Stimulated activated CD4-positive, alpha-beta T cell treated with anti-CD3 and anti-CD28 coated beads, Interleukin-1b, Interleukin-23, amount 100 ng/mL, for 24 hours (primary cell): Measurements from ENCODE around the gene RBFOX1.

ENCODE experiments used
- DNase-seq, 4 experiments: peaks; one replicate each; pipeline ENCODE4 v3.0.0-alpha.2; 2020; ENCODE audit warnings: low read depth in 4 of 4, low spot score in 1 of 4

The RBFOX1 gene

DNA sequence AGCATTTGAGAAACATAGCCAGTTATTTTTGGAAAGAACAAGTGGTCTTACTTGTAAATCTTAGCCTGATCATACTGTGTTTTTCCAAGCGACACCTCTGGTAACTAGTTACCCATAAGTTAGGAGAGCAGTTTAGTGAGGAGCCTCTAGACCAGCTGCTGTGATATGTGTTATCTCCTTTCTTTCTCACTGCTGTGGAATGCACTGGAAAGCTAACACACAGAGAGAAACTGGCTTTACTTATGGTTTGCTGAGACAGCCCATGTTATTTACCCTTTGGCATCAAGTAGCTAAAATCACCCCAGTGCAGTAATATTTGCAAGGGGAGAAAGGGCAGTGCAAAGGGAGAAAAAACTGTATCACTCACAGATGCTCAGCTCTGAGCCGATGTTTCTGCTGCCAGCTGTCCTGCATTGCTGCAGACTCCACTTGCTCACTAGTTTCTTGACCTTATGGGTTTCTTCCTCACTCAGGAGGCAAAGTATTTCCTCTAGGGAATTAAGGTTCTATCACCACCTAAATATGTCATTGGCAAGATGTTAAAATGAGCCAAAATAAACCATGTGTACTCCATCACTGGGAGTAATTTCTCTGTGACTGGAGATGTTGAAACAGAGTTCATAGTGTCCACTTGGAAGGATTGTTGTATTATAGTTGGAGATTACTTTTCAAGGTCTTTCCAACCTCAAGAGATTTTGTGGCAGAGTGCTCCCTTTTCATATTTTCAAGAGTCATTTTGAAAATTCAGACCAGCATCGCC, 2.3 kb downstream of the RBFOX1 start:
- DNase-seq = no peak

GRCh38 chr16:7335991-7336634, 3.5 kb downstream of the RBFOX1 start:
- DNase-seq = no peak

DNA sequence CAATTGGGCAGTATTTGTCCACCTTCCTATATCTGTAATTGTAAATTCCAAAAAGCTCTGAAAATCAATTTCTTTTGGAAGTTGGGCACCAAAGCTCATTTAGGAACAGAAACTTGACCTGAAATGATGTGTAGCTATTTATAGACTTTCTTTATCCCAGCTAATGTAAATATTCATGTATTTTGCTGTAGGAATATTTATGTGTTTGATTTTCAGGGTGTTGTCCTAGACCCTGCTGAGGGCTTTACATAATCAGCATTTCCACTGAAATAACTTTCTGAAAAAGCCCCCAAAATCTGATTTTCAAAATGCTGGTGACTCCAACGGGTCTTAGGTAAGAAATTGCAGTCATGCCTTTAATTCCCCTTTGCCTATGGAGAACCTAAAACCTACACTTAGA, 4.1 kb downstream of the RBFOX1 start:
- DNase-seq = no peak

GRCh38 chr16:7338826-7339225, 6.2 kb downstream of the RBFOX1 start:
- no peak for DNase-seq

DNA sequence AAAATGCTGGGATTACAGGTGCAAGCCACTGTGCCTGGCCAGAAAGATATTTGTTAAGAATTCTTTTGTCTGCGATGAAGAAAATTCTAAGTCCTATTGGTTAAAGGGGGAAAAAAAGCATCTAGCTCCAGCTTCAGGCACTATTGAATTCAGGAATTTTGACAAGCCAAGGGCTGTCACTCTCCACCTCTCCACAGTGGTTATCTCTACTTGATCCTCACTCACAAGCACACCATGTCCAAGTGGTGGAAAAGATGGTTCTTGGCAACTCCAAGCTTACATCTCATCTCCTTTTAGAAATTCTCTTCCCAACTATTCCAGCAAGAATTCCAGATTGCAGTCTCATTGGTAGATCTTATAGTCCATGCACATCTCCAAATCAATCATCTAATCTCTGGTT, 7.1 kb downstream of the RBFOX1 start:
- DNase-seq = no peak

DNA sequence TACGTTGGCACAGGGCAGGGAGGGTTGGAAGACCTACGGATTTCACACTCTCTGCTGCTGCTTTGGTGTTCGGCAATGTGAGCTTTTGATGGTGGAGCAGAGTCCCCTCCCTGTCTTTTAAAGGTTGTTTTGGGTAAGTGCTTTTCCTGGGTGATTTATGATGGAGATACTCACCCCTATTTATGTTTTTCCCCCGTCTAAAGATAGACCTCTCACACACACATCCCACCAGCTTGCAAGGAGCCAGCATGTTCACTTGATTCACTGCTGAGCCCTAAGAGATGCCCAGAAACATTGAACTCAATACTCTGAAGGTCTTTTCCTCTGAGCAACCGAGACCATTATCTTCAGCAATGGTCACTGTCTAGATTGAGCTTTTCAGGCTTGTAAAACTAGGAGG, 8.3 kb downstream of the RBFOX1 start:
- no peak for DNase-seq

DNA sequence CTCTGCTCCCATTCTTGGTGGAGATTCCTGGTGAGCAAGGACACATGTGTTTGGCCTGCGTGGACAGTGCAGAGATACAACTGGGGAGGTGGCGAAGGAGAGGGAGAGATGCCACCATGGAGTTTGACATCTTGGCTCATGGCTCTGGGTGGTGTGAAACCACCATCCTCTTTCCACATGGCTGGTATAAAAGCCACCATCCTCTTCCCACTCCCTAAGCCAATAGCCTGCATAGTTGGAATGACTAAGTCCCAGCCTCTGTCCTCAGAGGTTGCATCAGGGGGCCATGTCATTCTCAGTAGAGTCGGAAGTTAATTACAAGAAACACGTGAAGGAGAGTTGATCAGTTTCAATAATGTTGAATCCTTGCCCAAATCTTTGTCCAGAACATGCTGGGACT, 10.0 kb downstream of the RBFOX1 start:
- no peak for DNase-seq

DNA sequence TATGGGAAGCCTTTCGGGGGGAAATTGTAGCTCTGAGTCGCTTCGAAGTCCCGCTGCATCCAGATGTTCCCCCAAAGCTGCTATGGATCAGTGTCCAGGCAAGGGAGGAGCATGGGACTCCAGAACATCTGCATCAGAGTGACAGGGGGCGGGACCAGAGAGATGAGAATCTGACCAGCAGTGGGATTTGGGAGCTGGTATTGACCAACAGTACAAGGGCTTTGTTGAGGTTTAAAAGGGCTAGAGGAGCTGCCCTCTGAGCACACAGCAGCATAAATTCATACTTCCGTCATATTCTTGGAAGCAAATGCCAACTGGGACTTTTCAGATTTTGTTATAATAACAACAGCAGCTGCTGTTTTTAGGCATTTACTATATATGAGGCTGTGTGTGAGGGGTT, 10.6 kb downstream of the RBFOX1 start:
- no peak for DNase-seq

DNA sequence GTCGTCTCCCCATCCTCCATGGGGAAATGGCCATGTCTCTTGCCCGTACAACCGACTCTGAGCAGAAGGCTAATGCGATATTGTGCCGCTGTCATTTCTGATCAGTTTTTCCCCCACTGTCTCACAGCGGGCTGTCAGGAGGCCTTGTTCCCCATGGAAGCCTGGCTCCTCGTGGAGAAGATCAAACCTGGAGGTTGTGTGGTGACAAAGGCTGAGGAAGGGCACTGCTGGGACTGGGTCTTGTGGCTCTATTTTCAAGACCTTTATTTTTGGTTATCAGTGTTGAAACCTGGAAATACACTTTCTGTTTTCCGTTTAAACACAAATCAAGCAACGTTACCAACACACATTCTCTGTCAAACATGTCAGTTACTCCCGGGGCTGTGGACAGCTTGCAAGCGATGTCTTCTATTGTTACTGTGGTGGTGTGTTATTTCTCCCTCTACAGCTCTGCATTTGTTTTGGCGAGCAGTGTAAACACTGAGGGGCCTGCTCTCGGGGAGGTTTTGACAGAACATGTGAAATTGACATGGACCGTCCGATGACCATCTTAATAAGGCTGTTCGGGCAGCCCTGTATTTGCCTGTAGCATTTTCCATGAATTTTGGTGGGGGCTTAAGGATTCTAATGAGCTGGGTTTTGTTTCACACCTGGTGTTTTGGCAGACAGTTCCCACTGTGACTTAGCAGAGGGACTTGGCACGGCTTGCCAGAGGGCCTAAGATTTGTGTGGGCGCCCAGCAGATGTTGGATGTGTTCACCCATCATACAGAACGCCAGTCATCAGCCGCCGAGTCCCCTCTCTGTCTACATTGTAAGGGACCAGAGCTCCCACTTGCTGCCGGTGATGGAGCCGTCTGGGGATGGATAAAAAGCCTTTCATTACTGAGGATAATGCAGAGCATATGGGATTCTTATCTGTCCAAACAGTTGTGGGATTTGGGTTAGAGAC, 12.5 kb downstream of the RBFOX1 start:
- no peak for DNase-seq

GRCh38 chr16:7350806-7351205, 18.2 kb downstream of the RBFOX1 start:
- no peak for DNase-seq

GRCh38 chr16:7351610-7352510, 19.2 kb downstream of the RBFOX1 start:
- no peak for DNase-seq

DNA sequence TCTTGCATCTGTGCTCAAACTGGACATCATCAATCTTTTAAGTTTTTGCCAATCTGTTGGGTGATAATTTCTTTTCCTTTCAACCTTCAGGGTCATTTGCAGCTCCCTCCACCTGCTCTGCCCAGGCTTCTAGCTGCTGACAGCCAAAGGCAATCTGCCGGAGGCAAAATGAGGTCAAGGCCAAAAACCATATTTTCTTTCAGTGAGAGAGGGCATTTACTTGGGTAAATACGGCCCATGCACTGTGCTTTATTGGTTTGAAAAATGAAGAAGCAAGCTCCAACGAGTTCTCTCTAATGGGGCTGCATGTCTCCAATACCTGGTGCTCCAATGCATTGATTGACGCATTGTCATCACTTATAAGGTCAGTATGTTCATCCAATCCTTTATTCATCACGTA, 23.1 kb downstream of the RBFOX1 start:
- DNase-seq = no peak

DNA sequence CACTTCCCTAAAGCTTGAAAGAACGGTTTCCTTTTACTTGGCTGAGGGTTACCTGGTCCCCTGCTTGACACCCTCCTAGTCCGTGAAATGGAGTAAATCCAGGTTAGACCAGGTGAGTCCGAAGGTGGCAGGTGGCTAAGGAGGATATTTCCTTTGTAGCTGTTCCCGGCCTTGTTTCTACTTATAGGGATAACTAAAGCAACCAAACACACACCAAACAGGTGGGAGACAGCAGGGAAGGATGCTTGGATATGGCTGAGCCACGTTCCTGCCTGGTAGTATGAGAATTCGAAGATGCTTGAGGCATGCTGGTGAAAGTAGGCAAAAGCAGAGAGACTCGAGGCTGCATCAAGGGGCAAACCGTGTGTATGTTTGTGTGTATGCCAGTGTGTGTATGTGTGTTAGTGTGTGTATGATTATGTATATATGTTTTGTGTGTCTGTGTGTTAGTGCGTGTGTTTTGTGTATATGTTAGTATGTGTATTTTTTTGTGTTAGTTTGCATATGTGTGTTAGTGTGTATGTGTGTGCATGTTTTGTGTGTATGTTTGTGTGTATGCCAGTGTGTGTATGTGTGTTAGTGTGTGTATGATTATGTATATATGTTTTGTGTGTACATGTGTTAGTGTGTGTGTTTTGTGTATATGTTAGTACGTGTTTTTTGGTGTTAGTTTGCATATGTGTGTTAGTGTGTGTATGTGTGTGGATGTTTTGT, 28.9 kb downstream of the RBFOX1 start:
- no peak for DNase-seq

DNA sequence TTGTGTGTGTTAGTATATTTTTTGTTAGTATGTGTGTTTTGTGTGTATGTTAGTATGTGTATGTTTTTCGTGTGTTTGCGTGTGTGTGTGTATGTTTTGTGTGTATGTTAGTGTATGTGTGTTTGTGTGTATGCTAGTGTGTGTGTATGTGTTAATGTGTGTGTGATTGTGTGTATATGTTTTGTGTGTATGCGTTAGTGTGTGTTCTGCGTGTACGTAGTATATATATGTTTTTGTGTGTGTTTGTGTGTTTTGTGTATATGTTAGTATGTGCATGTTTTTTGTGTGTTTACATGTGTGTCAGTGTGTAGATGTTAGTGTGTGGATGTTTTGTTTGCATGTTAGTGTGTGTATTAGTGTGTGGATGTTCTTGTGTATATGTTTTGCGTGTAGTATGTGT, 29.6 kb downstream of the RBFOX1 start:
- no peak for DNase-seq

GRCh38 chr16:7363422-7364417, 31.1 kb downstream of the RBFOX1 start:
- no peak for DNase-seq

DNA sequence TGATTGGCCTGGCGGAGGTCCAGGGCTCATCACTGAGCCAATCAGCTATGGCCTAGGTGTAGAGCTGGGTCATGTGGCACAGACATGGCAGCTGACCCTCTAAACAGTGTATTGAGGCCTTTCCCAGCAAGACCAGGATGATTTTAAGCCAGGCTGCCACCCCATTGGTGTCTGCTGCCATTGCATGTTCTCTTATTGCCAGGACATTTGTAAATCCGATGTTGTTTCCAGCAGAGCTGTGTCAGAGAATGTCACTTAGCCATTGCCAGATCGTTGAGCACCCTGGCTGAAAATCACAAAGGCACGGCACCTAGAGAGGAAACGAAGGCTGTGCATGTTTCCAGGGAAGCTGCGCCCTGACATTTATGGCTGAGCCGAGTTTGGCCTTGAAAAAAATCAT, 33.4 kb downstream of the RBFOX1 start:
- DNase-seq = no peak

- DNase-seq = no peak
Observed at GRCh38 chr16:7366993-7367880, 34.6 kb downstream of the RBFOX1 start.

- no peak for DNase-seq
Observed at GRCh38 chr16:7369204-7369603, 36.6 kb downstream of the RBFOX1 start.
